ENCODE results near the gene MRPS7. TPM values are rescaled to one million over a fixed set of nuclear protein-coding genes. Genes with fewer than 3 reads are reported as not detected.

MRPS7 gene
- total and polyA plus RNA-seq, 9 of the 15 experiments (the other 6 are each of a cell fraction or from before 2014, with no cell fraction given) = 107 to 244 (median 132) TPM

- TF ChIP-seq ARID1B (IDR thresholded peaks at IDR 0.05) (no peak), TAF1 (IDR thresholded peaks at IDR 0.05; ENCODE audit: control insufficient read depth, extremely low read depth, insufficient read depth, low read length, severe bottlenecking) (peak; percentile 79), ZFPM2 (CRISPR knock-in tag; IDR thresholded peaks at IDR 0.05) (0 out of 2 replicates have a peak, but pooled peaks have one; percentile 49), FOXJ3 (CRISPR knock-in tag; IDR thresholded peaks at IDR 0.05) (no peak), KDM1A (IDR thresholded peaks at IDR 0.05) (no peak), SAFB2 (IDR thresholded peaks at IDR 0.05; ENCODE audit: borderline replicate concordance, low read depth, low read length, severe bottlenecking) (no peak), CBFA2T3 (IDR thresholded peaks at IDR 0.05) (no peak), ZNF79 (CRISPR knock-in tag; IDR thresholded peaks at IDR 0.05; ENCODE audit: low read depth) (no peak), JUN (IDR thresholded peaks at IDR 0.05; ENCODE audit: borderline replicate concordance, low read depth, low read length) (no peak), JUN (CRISPR knock-in tag; IDR thresholded peaks at IDR 0.05; ENCODE audit: borderline replicate concordance) (no peak), ESRRA (IDR thresholded peaks at IDR 0.05; ENCODE audit: borderline replicate concordance, low read depth) (peak; percentile 91), POLR2B (IDR thresholded peaks at IDR 0.05; ENCODE audit: low read depth, partially characterized antibody) (peak; percentile 60), POLR2AphosphoS2 (IDR thresholded peaks at IDR 0.05; ENCODE audit: low read length) (no peak), ZNF146 (CRISPR knock-in tag; IDR thresholded peaks at IDR 0.05; ENCODE audit: unreplicated experiment) (no peak), MAZ (CRISPR knock-in tag; conservative IDR thresholded peaks at IDR 0.05 in 1 of 2, IDR thresholded peaks at IDR 0.05 in 1 of 2) (peak; percentile 52 to 63), CSDE1 (IDR thresholded peaks at IDR 0.05) (no peak), ZKSCAN3 (CRISPR knock-in tag; IDR thresholded peaks at IDR 0.05) (no peak)
- TF ChIP-seq, protein P1, sequence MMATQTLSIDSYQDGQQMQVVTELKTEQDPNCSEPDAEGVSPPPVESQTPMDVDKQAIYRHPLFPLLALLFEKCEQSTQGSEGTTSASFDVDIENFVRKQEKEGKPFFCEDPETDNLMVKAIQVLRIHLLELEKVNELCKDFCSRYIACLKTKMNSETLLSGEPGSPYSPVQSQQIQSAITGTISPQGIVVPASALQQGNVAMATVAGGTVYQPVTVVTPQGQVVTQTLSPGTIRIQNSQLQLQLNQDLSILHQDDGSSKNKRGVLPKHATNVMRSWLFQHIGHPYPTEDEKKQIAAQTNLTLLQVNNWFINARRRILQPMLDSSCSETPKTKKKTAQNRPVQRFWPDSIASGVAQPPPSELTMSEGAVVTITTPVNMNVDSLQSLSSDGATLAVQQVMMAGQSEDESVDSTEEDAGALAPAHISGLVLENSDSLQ (IDR thresholded peaks at IDR 0.05) = peak; percentile 99
- TF ChIP-seq, protein P2, sequence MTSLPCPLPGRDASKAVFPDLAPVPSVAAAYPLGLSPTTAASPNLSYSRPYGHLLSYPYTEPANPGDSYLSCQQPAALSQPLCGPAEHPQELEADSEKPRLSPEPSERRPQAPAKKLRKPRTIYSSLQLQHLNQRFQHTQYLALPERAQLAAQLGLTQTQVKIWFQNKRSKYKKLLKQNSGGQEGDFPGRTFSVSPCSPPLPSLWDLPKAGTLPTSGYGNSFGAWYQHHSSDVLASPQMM (CRISPR knock-in tag; IDR thresholded peaks at IDR 0.05) = no peak
- TF ChIP-seq, protein P3, sequence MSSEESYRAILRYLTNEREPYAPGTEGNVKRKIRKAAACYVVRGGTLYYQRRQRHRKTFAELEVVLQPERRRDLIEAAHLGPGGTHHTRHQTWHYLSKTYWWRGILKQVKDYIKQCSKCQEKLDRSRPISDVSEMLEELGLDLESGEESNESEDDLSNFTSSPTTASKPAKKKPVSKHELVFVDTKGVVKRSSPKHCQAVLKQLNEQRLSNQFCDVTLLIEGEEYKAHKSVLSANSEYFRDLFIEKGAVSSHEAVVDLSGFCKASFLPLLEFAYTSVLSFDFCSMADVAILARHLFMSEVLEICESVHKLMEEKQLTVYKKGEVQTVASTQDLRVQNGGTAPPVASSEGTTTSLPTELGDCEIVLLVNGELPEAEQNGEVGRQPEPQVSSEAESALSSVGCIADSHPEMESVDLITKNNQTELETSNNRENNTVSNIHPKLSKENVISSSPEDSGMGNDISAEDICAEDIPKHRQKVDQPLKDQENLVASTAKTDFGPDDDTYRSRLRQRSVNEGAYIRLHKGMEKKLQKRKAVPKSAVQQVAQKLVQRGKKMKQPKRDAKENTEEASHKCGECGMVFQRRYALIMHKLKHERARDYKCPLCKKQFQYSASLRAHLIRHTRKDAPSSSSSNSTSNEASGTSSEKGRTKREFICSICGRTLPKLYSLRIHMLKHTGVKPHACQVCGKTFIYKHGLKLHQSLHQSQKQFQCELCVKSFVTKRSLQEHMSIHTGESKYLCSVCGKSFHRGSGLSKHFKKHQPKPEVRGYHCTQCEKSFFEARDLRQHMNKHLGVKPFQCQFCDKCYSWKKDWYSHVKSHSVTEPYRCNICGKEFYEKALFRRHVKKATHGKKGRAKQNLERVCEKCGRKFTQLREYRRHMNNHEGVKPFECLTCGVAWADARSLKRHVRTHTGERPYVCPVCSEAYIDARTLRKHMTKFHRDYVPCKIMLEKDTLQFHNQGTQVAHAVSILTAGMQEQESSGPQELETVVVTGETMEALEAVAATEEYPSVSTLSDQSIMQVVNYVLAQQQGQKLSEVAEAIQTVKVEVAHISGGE (CRISPR knock-in tag; IDR thresholded peaks at IDR 0.05) = peak in 2 of 3 experiments; percentile 16 to 74; a peak in 3 of 6 replicates
- TF ChIP-seq, protein P4, sequence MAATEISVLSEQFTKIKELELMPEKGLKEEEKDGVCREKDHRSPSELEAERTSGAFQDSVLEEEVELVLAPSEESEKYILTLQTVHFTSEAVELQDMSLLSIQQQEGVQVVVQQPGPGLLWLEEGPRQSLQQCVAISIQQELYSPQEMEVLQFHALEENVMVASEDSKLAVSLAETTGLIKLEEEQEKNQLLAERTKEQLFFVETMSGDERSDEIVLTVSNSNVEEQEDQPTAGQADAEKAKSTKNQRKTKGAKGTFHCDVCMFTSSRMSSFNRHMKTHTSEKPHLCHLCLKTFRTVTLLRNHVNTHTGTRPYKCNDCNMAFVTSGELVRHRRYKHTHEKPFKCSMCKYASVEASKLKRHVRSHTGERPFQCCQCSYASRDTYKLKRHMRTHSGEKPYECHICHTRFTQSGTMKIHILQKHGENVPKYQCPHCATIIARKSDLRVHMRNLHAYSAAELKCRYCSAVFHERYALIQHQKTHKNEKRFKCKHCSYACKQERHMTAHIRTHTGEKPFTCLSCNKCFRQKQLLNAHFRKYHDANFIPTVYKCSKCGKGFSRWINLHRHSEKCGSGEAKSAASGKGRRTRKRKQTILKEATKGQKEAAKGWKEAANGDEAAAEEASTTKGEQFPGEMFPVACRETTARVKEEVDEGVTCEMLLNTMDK (IDR thresholded peaks at IDR 0.05; ENCODE audit: borderline replicate concordance, insufficient read depth, low read depth, low read length, poor library complexity, severe bottlenecking) = peak; percentile 41
Measured at GRCh38 chr17:75289115-75289831, 27.6 kb downstream of the MRPS7 start, which contains the start of gene SLC25A19 (continued).

All from K562 (cell line).